Lung (tissue), 12 donors: ENCODE measurements around the gene KDM6B. TPM values are rescaled to one million over a fixed set of nuclear protein-coding genes. Genes with fewer than 3 reads are reported as not detected.
A peak's percentile ranks its signal among the peaks of the same experiment; 100 is the strongest.

Source experiments
- ATAC-seq: fragments of 200-7000 bp; cut with Tn5 transposase; one replicate; pipeline ENCODE4 v1.9.1; 2020; ENCODE audit warnings: moderate number of reproducible peaks; ENCODE audit not compliant: insufficient read depth, low FRiP score
- DNase-seq, 3 donors: peaks; one replicate each; pipeline ENCODE4 v3.0.0-alpha.2; 2013 to 2017
- H3K27ac ChIP-seq, 2 donors: one replicate each; pipeline ENCODE4 v1.5.1; 2013; ENCODE audit warnings: mild to moderate bottlenecking in 2 of 2, moderate library complexity in 2 of 2, control low read depth in 1 of 2, inconsistent platforms in 1 of 2, low read depth in 1 of 2, low read length in 1 of 2
- H3K27me3 ChIP-seq, 3 donors: one replicate each; pipeline ENCODE4 v1.5.1; 2013; ENCODE audit warnings: low read length in 2 of 3; ENCODE audit not compliant: control insufficient read depth in 3 of 3, insufficient read depth in 3 of 3
- H3K36me3 ChIP-seq, 4 donors: one replicate each; pipeline ENCODE4 v1.5.1; 2013; ENCODE audit warnings: low read length in 4 of 4, mild to moderate bottlenecking in 1 of 4, moderate library complexity in 1 of 4; ENCODE audit not compliant: control insufficient read depth in 4 of 4, insufficient read depth in 4 of 4
- H3K4me1 ChIP-seq, 5 donors: one replicate each; pipeline ENCODE4 v1.5.1; 2013; ENCODE audit warnings: low read length in 5 of 5, mild to moderate bottlenecking in 2 of 5, moderate library complexity in 1 of 5; ENCODE audit not compliant: control insufficient read depth in 5 of 5, insufficient read depth in 5 of 5
- H3K4me3 ChIP-seq: one replicate; pipeline ENCODE4 v1.5.1; 2013; ENCODE audit warnings: mild to moderate bottlenecking, control low read depth, moderate library complexity
- H3K9ac ChIP-seq, 2 donors: one replicate each; pipeline ENCODE4 v1.5.1; 2013; ENCODE audit warnings: low read length in 2 of 2, control low read depth in 1 of 2; ENCODE audit not compliant: insufficient read depth in 1 of 2
- H3K9me3 ChIP-seq, 4 donors: one replicate each; pipeline ENCODE4 v1.5.1; 2013; ENCODE audit warnings: low read length in 3 of 4, mild to moderate bottlenecking in 1 of 4, moderate library complexity in 1 of 4; ENCODE audit not compliant: control insufficient read depth in 4 of 4, insufficient read depth in 3 of 4
- WGBS, 2 donors: extraction: QIAGEN DNeasy Blood & Tissue Kit; methylation state at CpG; one replicate each; pipeline ENCODE4 v1.1.7; 2013; 5-methylcytosine and 5-hydroxymethylcytosine counted together
- polyA plus RNA-seq, 2 donors: library from polyadenylated mRNA; stranded (reverse); fragments of 200-250 nt; gene quantifications; one replicate each; pipeline ENCODE4 v1.2.1, GENCODE V29; 2013
- total RNA-seq, 2 donors: library from RNA; depleted of rRNA in 1 of 2; stranded (reverse); fragments of >200 nt in 1 of 2; gene quantifications; one replicate each; pipeline ENCODE4 v1.2.1, GENCODE V29; 2014 to 2021
- TF ChIP-seq, protein P1 (sequence below): IDR thresholded peaks from 2 replicates; pipeline ENCODE4 v1.5.1; 2012; ENCODE audit warnings: mild to moderate bottlenecking; ENCODE audit errors: control extremely low read depth, extremely low read depth
- donor health status: control.
- donor health status: control.
- donor health status: Bipolar disorder and iron deficiency.
- donor health status: healthy.
- donor health status: DM: yes; HTN: yes; CAD: no.

Gene KDM6B
- total and polyA plus RNA-seq, 4 donors = 21.0 to 52.9 (median 34.5) TPM

- H3K4me1 ChIP-seq = peaks cover 6 to 70% (median 20%) of the 10 kb centered on the region in 5 donors
- no peaks in the 10 kb centered on the region for H3K27me3 ChIP-seq
- H3K4me3 ChIP-seq = peak overlapping the region; percentile 62
- no peaks in the 10 kb centered on the region for H3K9me3 ChIP-seq
- H3K9ac ChIP-seq = peak overlapping the region in 1 of 2 donors; percentile 73
- peaks cover 0 to 15% (median 11%) of the 10 kb centered on the region in 4 donors for H3K36me3 ChIP-seq
- ATAC-seq (peak; percentile 56), DNase-seq (peak; percentile 95 to 96 (median 96))
- H3K27ac ChIP-seq = peak overlapping the region; percentile 85 to 100
- TF ChIP-seq, protein P1, sequence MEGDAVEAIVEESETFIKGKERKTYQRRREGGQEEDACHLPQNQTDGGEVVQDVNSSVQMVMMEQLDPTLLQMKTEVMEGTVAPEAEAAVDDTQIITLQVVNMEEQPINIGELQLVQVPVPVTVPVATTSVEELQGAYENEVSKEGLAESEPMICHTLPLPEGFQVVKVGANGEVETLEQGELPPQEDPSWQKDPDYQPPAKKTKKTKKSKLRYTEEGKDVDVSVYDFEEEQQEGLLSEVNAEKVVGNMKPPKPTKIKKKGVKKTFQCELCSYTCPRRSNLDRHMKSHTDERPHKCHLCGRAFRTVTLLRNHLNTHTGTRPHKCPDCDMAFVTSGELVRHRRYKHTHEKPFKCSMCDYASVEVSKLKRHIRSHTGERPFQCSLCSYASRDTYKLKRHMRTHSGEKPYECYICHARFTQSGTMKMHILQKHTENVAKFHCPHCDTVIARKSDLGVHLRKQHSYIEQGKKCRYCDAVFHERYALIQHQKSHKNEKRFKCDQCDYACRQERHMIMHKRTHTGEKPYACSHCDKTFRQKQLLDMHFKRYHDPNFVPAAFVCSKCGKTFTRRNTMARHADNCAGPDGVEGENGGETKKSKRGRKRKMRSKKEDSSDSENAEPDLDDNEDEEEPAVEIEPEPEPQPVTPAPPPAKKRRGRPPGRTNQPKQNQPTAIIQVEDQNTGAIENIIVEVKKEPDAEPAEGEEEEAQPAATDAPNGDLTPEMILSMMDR = no peak
- WGBS, 2 donors = 0% methylated on average over 42 to 46 of the region's 46 CpGs
Measured at GRCh38 chr17:7841915-7842379, 7.9 kb downstream of the KDM6B start.

DNA sequence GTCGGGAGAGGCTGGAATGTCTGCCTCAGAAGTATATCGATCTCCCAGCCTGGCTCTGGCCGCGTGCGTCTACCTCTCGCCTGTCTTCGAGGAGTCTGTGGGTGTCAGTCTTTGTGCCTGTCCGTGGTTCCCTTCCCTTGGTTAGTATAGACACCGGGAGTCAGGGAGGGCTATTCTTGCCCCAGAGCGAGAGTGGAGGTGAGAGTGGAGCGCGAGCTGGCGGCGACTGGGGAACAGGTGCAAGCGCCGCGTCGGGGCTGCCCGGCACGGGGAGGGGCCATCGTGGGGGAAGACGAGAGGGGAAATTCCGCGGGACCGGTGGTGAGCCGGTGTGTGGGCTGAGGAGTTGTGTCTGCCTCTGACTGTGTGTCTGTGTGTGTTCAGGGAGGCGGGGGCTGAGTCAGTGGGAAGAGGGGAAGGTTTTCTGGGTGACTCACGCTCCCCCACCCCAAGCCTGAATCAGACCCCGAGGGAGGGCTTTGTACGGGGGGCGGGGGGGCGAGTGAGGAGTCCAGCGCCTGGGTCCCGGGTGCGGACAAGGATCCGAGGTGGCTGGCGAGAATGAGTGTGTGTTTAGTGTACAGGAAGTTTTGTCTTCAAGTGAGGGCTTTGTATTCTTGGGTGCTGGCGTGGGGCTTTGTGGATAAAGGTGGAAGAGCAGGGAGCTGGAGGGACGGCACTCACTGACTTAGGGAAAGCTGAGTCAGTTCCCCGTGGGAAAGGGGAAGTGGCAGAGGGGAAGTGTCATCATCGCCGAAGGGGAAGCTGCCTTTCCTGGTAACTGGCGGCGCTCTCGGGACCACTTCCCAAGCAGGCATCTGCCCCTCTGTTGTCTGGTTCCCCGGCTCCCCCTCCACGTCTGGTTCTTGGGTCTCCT, 8.6 kb downstream of the KDM6B start:
- Histone ChIP-seq H3K27ac (peak overlapping the region; percentile 85 to 100), H3K9me3 (no peaks in the 10 kb centered on the region), H3K4me1 (peaks cover 0 to 63% (median 16%) of the 10 kb centered on the region in 5 donors), H3K36me3 (peaks cover 0 to 22% (median 13%) of the 10 kb centered on the region in 4 donors), H3K4me3 (peak overlapping the region; percentile 62), H3K9ac (peak overlapping the region; percentile 72 to 73), H3K27me3 (no peaks in the 10 kb centered on the region)
- TF ChIP-seq, protein P1 = no peak
- DNase-seq (peak; percentile 68 to 75 (median 75)), ATAC-seq (peak; percentile 12)
- 0% methylated on average over 47 of the region's 47 CpGs for WGBS, 2 donors

DNA sequence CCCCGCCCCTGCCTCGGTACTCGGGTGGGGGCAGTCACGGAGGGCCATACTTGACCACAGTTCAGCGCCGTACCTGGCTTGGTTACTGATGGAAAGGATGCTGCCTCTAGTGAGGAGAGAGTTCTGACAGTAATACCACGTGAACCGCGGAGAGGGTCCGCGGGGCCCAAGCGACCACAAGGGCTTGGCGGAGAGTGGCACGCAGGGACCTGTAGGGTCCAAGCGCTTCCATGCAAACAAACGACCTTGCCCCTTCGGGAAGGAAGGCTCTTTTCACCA, 9.2 kb downstream of the KDM6B start:
- peak overlapping the region; percentile 62 for H3K4me3 ChIP-seq
- DNase-seq (no peak), ATAC-seq (no peak)
- peaks cover 0 to 60% (median 16%) of the 10 kb centered on the region in 5 donors for H3K4me1 ChIP-seq
- peaks cover 3 to 28% (median 13%) of the 10 kb centered on the region in 4 donors for H3K36me3 ChIP-seq
- peak overlapping the region; percentile 68 to 72 for H3K9ac ChIP-seq
- H3K9me3 ChIP-seq = no peaks in the 10 kb centered on the region
- TF ChIP-seq, protein P1 = no peak
- H3K27me3 ChIP-seq = no peaks in the 10 kb centered on the region
- peak overlapping the region; percentile 85 to 100 for H3K27ac ChIP-seq
- WGBS, 2 donors = 1% methylated on average over 17 of the region's 17 CpGs
